B cell (primary cell): ENCODE data around the gene COL13A1. TPM values are rescaled to one million over a fixed set of nuclear protein-coding genes. Genes with fewer than 3 reads are reported as not detected.

Source experiments
- ATAC-seq: fragments of 200-7000 bp; cut with Tn5 transposase; one replicate; pipeline ENCODE4 v1.10.0; 2021; ENCODE audit warnings: low read depth, mild to moderate bottlenecking, moderate number of reproducible peaks, moderate library complexity
- CTCF ChIA-PET: fragments of 350-600 bp; sonication (Branson Sonifier 250); formaldehyde crosslinking; loops from one replicate; lab custom pipeline; 2021; ENCODE audit warnings: antibody characterized with exemption, inconsistent platforms; lab: Charles Lee
- POLR2A ChIA-PET: fragments of 350-600 bp; sonication (Branson Sonifier 250); formaldehyde crosslinking; loops from one replicate; lab custom pipeline; 2021; ENCODE audit warnings: antibody characterized with exemption; lab: Charles Lee
- DNase-seq: peaks from one replicate; pipeline ENCODE4 v3.0.0; 2013
- H2AFZ ChIP-seq: 2 replicates; pipeline ENCODE4 v1.6.1; 2012; ENCODE audit warnings: mild to moderate bottlenecking, low read depth, low read length; ENCODE audit not compliant: insufficient read depth, poor library complexity, severe bottlenecking
- H3K27ac ChIP-seq, 2 donors: 1 replicate in 1 of 2; 2 replicates in 1 of 2; pipeline ENCODE4 v1.5.1; 2012 to 2013; ENCODE audit warnings: low read length in 2 of 2, mild to moderate bottlenecking in 2 of 2, moderate library complexity in 1 of 2
- H3K27me3 ChIP-seq, 4 experiments: fragments of 200-600 bp in 1 of 4; sonication (generic) in 1 of 4; replicated peaks in 1 of 4; 1 replicate in 2 of 4; 2 replicates in 2 of 4; pipeline versions ENCODE4 v1.6.1 to v1.7.0; 2013 to 2016; ENCODE audit warnings: low read length in 3 of 4, mild to moderate bottlenecking in 2 of 4, mixed read lengths in 1 of 4, moderate library complexity in 1 of 4; ENCODE audit not compliant: insufficient read depth in 4 of 4, control insufficient read depth in 3 of 4; ENCODE audit errors: control extremely low read depth in 1 of 4
- H3K36me3 ChIP-seq, 2 experiments: replicated peaks in 1 of 2; 1 replicate in 1 of 2; 2 replicates in 1 of 2; pipeline versions ENCODE4 v1.6.1 to v1.7.1; 2013; ENCODE audit warnings: low read length in 1 of 2; ENCODE audit not compliant: insufficient read depth in 2 of 2, control insufficient read depth in 1 of 2; ENCODE audit errors: control extremely low read depth in 1 of 2, extremely low read depth in 1 of 2
- H3K4me1 ChIP-seq, 2 donors: fragments of 200-600 bp in 1 of 2; sonication (generic) in 1 of 2; 1 replicate in 1 of 2; 2 replicates in 1 of 2; pipeline versions ENCODE4 v1.5.1 to v1.6.1; 2013 to 2017; ENCODE audit warnings: low read length in 2 of 2; ENCODE audit not compliant: control insufficient read depth in 2 of 2, insufficient read depth in 2 of 2
- H3K4me2 ChIP-seq: replicated peaks from 2 replicates; pipeline ENCODE3; 2012; ENCODE audit warnings: mild to moderate bottlenecking, low read depth, low read length; ENCODE audit not compliant: poor library complexity, severe bottlenecking
- H3K4me3 ChIP-seq, 5 experiments: fragments of 200-600 bp in 1 of 5; sonication (generic) in 1 of 5; 1 replicate in 3 of 5; 2 replicates in 2 of 5; pipeline versions ENCODE4 v1.5.1 to v1.7.0; 2011 to 2016; ENCODE audit warnings: low read length in 4 of 5, mild to moderate bottlenecking in 4 of 5, low read depth in 2 of 5, control low read depth in 1 of 5, moderate library complexity in 1 of 5; ENCODE audit not compliant: insufficient read depth in 1 of 5; ENCODE audit errors: control extremely low read depth in 1 of 5, extremely low read depth in 1 of 5
- H3K79me2 ChIP-seq: fragments of 200-600 bp; sonication (generic); one replicate; pipeline ENCODE4 v1.6.0; 2016; ENCODE audit warnings: low read length; ENCODE audit not compliant: control insufficient read depth, insufficient read depth
- H3K9ac ChIP-seq: fragments of 200-600 bp; sonication (generic); 2 replicates; pipeline ENCODE4 v1.6.1; 2017; ENCODE audit warnings: mild to moderate bottlenecking, low read length, moderate library complexity
- H3K9me3 ChIP-seq, 3 donors: one replicate each; pipeline versions ENCODE4 v1.6.1 to v1.7.1; 2013; ENCODE audit warnings: low read length in 2 of 3; ENCODE audit not compliant: control insufficient read depth in 2 of 3, insufficient read depth in 1 of 3; ENCODE audit errors: control extremely low read depth in 1 of 3
- H4K20me1 ChIP-seq: 2 replicates; pipeline ENCODE4 v1.6.0; 2012; ENCODE audit warnings: mild to moderate bottlenecking, low read length; ENCODE audit not compliant: insufficient read depth, control insufficient read depth, poor library complexity, severe bottlenecking
- H3K27ac Mint-ChIP-seq: one replicate; pipeline ENCODE4 v1.8.0; 2021; ENCODE audit warnings: mixed read lengths
- H3K27me3 Mint-ChIP-seq: one replicate; pipeline ENCODE4 v1.8.0; 2021; ENCODE audit warnings: mixed read lengths
- H3K4me1 Mint-ChIP-seq: one replicate; pipeline ENCODE4 v1.8.0; 2021; ENCODE audit warnings: mixed read lengths
- H3K4me3 Mint-ChIP-seq: one replicate; pipeline ENCODE4 v1.8.0; 2021; ENCODE audit warnings: mixed read lengths
- H3K9me3 Mint-ChIP-seq: one replicate; pipeline ENCODE4 v1.8.0; 2022; ENCODE audit warnings: mixed read lengths; ENCODE audit not compliant: insufficient read depth
- EZH2 ChIP-seq: IDR thresholded peaks from 2 replicates; pipeline ENCODE4 v1.6.1; 2012; ENCODE audit warnings: borderline replicate concordance, low read depth, mild to moderate bottlenecking, moderate library complexity, low read length; ENCODE audit not compliant: insufficient read depth, poor library complexity, severe bottlenecking
- WGBS: methylation state at CpG from one replicate; pipeline ENCODE4 v1.1.5; 2013; ENCODE audit warnings: missing lambda C conversion rate; ENCODE audit not compliant: insufficient coverage; 5-methylcytosine and 5-hydroxymethylcytosine counted together
- intact Hi-C: fragments of 100-400 bp; cut with micrococcal nuclease; formaldehyde crosslinking; loops from one replicate; pipeline ENCODE4 v1.10.0; 2022
- polyA plus RNA-seq: library from polyadenylated mRNA; depleted of rRNA; stranded (reverse); fragments of >200 nt; gene quantifications from 2 replicates; pipeline ENCODE4 v1.2.3, GENCODE V29; 2012
- total RNA-seq, 2 donors: library from RNA; stranded (reverse); fragments of 120-200 nt in 1 of 2; gene quantifications; 1 replicate in 1 of 2; 2 replicates in 1 of 2; pipeline versions ENCODE4 v1.2.3 to v1.2.4, GENCODE V29; 2013 to 2022
- TF ChIP-seq, protein P1 (sequence below): fragments of 200-600 bp; IDR thresholded peaks from one replicate; pipeline ENCODE4 v1.8.0; 2022; ENCODE audit warnings: antibody characterized with exemption, mild to moderate bottlenecking

The COL13A1 gene
- total and polyA plus RNA-seq, 2 donors (not counting 1 experiment from before 2014, with no cell fraction given), result not detected

DNA sequence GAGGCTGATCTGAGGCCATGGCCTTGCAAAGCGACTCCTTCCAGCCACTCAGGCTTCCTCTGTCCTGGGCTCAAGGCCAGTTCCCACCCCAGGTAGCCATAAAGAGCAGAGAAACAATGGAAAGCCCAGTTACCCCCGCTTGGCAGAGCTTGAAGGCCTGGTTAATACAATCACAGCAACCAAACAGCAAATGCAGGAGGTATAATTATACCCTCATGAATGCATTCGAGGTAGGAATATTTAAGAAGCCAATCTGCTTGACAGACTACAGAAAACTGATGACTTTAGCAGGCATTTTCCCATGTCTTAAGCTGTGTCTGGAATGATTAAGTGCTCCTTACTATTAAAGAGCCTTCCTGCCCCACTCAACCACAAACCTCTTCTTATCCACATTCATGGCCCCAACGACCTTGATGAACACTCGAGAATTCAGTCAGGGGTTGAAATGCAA is 136.9 kb downstream of the COL13A1 start:
- no peak for DNase-seq
- H3K79me2 ChIP-seq, result no peaks in the 10 kb centered on the region
- no peaks in the 10 kb centered on the region for H3K9me3 Mint-ChIP-seq
- no peak overlapping the region for H3K27ac ChIP-seq
- POLR2A ChIA-PET, result interaction anchor here (0.7 kb wide), 1 partner anchor 134 kb away, joined by 3 read pairs; no protein-coding TSS in a partner anchor
- H3K27me3 ChIP-seq, result no peaks in the 10 kb centered on the region
- H3K27ac Mint-ChIP-seq, result no peak overlapping the region
- 70% methylated on average over 1 of the region's 5 CpGs for WGBS
- no peak for TF ChIP-seq EZH2
- TF ChIP-seq, protein P1, sequence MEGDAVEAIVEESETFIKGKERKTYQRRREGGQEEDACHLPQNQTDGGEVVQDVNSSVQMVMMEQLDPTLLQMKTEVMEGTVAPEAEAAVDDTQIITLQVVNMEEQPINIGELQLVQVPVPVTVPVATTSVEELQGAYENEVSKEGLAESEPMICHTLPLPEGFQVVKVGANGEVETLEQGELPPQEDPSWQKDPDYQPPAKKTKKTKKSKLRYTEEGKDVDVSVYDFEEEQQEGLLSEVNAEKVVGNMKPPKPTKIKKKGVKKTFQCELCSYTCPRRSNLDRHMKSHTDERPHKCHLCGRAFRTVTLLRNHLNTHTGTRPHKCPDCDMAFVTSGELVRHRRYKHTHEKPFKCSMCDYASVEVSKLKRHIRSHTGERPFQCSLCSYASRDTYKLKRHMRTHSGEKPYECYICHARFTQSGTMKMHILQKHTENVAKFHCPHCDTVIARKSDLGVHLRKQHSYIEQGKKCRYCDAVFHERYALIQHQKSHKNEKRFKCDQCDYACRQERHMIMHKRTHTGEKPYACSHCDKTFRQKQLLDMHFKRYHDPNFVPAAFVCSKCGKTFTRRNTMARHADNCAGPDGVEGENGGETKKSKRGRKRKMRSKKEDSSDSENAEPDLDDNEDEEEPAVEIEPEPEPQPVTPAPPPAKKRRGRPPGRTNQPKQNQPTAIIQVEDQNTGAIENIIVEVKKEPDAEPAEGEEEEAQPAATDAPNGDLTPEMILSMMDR, result no peak
- H3K27me3 Mint-ChIP-seq, result no peaks in the 10 kb centered on the region
- no peak overlapping the region for H2AFZ ChIP-seq
- H3K4me3 ChIP-seq, result no peak overlapping the region
- intact Hi-C loops, result no loop called here
- no peak overlapping the region for H3K4me3 Mint-ChIP-seq
- no peak overlapping the region for H3K4me2 ChIP-seq
- CTCF ChIA-PET, result interaction anchor here (0.6 kb wide), 1 partner anchor 20 kb away, joined by 3 read pairs; no protein-coding TSS in a partner anchor
- no peaks in the 10 kb centered on the region for H3K4me1 ChIP-seq
- H3K36me3 ChIP-seq, result no peaks in the 10 kb centered on the region
- peaks cover 0 to 20% (median 1%) of the 10 kb centered on the region in 3 donors for H3K9me3 ChIP-seq
- H3K9ac ChIP-seq, result no peak overlapping the region
- H3K4me1 Mint-ChIP-seq, result no peaks in the 10 kb centered on the region
- no peaks in the 10 kb centered on the region for H4K20me1 ChIP-seq
- ATAC-seq, result no peak

DNA sequence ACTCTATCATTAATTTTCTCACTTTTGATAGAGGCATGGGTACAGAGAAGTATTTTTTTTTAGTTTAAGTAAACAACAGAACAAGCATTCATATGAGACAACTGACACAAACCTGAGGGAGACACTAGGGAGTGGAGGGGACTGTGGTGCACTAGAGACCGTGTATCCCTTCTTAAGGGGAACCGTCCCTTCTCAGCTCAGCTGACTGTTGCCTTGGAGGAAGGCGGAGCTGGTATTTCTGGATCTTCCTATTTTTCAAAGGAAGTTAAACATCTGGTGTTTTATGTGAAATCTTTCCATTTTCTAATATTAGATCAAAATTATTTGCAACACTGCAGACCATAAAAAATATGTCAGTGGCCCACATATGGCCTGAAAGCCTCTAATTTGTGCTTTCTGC is 137.4 kb downstream of the COL13A1 start:
- ChIA-PET POLR2A (no interaction called here), CTCF (interaction anchor here (0.6 kb wide), 1 partner anchor 20 kb away, joined by 3 read pairs; no protein-coding TSS in a partner anchor)
- 86% methylated on average over 1 of the region's 3 CpGs for WGBS

More for the DNA sequence above, 137.4 kb downstream of the COL13A1 start:
- DNase-seq (no peak), ATAC-seq (no peak)
- Mint-ChIP-seq H3K4me1 (no peaks in the 10 kb centered on the region), H3K4me3 (no peak overlapping the region), H3K9me3 (no peaks in the 10 kb centered on the region), H3K27me3 (no peaks in the 10 kb centered on the region), H3K27ac (no peak overlapping the region)
- Histone ChIP-seq H3K27ac (no peak overlapping the region), H3K4me2 (no peak overlapping the region), H3K79me2 (no peaks in the 10 kb centered on the region), H3K9ac (no peak overlapping the region), H3K4me3 (no peak overlapping the region), H2AFZ (no peak overlapping the region), H4K20me1 (no peaks in the 10 kb centered on the region), H3K27me3 (no peaks in the 10 kb centered on the region), H3K9me3 (peaks cover 0 to 24% (median 1%) of the 10 kb centered on the region in 3 donors), H3K4me1 (no peaks in the 10 kb centered on the region), H3K36me3 (no peaks in the 10 kb centered on the region)
- intact Hi-C loops, result no loop called here
- TF ChIP-seq, protein P1, result no peak
- TF ChIP-seq EZH2, result no peak
